GM23338 (cell line): ENCODE results near the gene A2ML1. TPM values are rescaled to one million over a fixed set of nuclear protein-coding genes. Genes with fewer than 3 reads are reported as not detected.

Experiments used
- ATAC-seq: fragments of 200-7000 bp; cut with Tn5 transposase; 3 replicates; pipeline ENCODE4 v1.9.1; 2020
- DNase-seq: peaks from one replicate; pipeline ENCODE4 v3.0.0-alpha.2; 2015; ENCODE audit warnings: low spot score
- H2AFZ ChIP-seq: fragments of 200-600 bp; sonication (generic); 2 replicates; pipeline ENCODE4 v1.8.0; 2016; ENCODE audit warnings: antibody characterized with exemption, mild to moderate bottlenecking, moderate library complexity
- H3F3A ChIP-seq: fragments of 200-600 bp; sonication (generic); replicated peaks from 2 replicates; pipeline ENCODE4 v1.8.0; 2017; ENCODE audit warnings: antibody characterized with exemption, mixed run types, low read depth
- H3K27ac ChIP-seq: fragments of 200-600 bp; sonication (generic); 2 replicates; pipeline ENCODE4 v1.6.1; 2016; ENCODE audit warnings: low read depth
- H3K27me3 ChIP-seq: fragments of 200-600 bp; sonication (generic); 2 replicates; pipeline ENCODE4 v1.8.0; 2016; ENCODE audit warnings: mild to moderate bottlenecking, mixed run types, moderate library complexity; ENCODE audit not compliant: insufficient read depth
- H3K36me3 ChIP-seq: fragments of 200-600 bp; sonication (generic); 2 replicates; pipeline ENCODE4 v1.8.0; 2016; ENCODE audit warnings: mild to moderate bottlenecking; ENCODE audit not compliant: insufficient read depth
- H3K4me1 ChIP-seq: fragments of 200-600 bp; sonication (generic); 2 replicates; pipeline ENCODE4 v1.8.0; 2016; ENCODE audit warnings: mild to moderate bottlenecking, moderate library complexity; ENCODE audit not compliant: insufficient read depth
- H3K4me2 ChIP-seq: fragments of 200-600 bp; sonication (generic); 2 replicates; pipeline ENCODE4 v1.7.1; 2017; ENCODE audit warnings: mixed run types
- H3K4me3 ChIP-seq: fragments of 200-600 bp; sonication (generic); 2 replicates; pipeline ENCODE4 v1.6.1; 2016; ENCODE audit warnings: mixed run types
- H3K79me2 ChIP-seq: fragments of 200-600 bp; sonication (generic); replicated peaks from 2 replicates; pipeline ENCODE4 v1.8.0; 2017; ENCODE audit warnings: mild to moderate bottlenecking; ENCODE audit not compliant: insufficient read depth
- H3K9me2 ChIP-seq: fragments of 200-600 bp; sonication (generic); 2 replicates; pipeline ENCODE4 v1.8.0; 2017; ENCODE audit not compliant: insufficient read depth
- H4K20me1 ChIP-seq: fragments of 200-600 bp; sonication (generic); replicated peaks from 2 replicates; pipeline ENCODE4 v1.8.0; 2017; ENCODE audit warnings: mild to moderate bottlenecking; ENCODE audit not compliant: insufficient read depth
- H3K27ac Mint-ChIP-seq: 2 replicates; pipeline ENCODE4 v1.8.0; 2020; ENCODE audit warnings: inconsistent platforms, mild to moderate bottlenecking, moderate library complexity, mixed read lengths
- H3K27me3 Mint-ChIP-seq: 3 replicates; pipeline ENCODE4 v1.8.0; 2022; ENCODE audit warnings: low read depth, mild to moderate bottlenecking, moderate library complexity, mixed read lengths, inconsistent platforms; ENCODE audit not compliant: insufficient read depth, poor library complexity
- H3K36me3 Mint-ChIP-seq: 3 replicates; pipeline ENCODE4 v1.8.0; 2021; ENCODE audit warnings: low read depth, mild to moderate bottlenecking, inconsistent platforms, moderate library complexity, mixed read lengths
- H3K4me1 Mint-ChIP-seq: 3 replicates; pipeline ENCODE4 v1.8.0; 2020; ENCODE audit warnings: mild to moderate bottlenecking, inconsistent platforms, mixed read lengths
- H3K4me3 Mint-ChIP-seq: 3 replicates; pipeline ENCODE4 v1.8.0; 2021; ENCODE audit warnings: moderate library complexity, mild to moderate bottlenecking, inconsistent platforms, mixed read lengths
- H3K9me3 Mint-ChIP-seq: 3 replicates; pipeline ENCODE4 v1.8.0; 2020; ENCODE audit warnings: moderate library complexity, mild to moderate bottlenecking, inconsistent platforms, mixed read lengths
- CREB1 ChIP-seq: fragments of 250-450 bp; sonication (Bioruptor Pico); IDR thresholded peaks from 2 replicates; pipeline ENCODE4 v1.5.0; 2020; ENCODE audit warnings: low read depth, mild to moderate bottlenecking, moderate library complexity
- EZH2 ChIP-seq: fragments of 200-600 bp; sonication (generic); IDR thresholded peaks from one replicate; pipeline ENCODE4 v1.8.0; 2017; ENCODE audit warnings: antibody characterized with exemption, mild to moderate bottlenecking, low read depth; ENCODE audit not compliant: unreplicated experiment
- EZH2phosphoT487 ChIP-seq: fragments of 200-600 bp; sonication (generic); IDR thresholded peaks from one replicate; pipeline ENCODE4 v1.8.1; 2018; ENCODE audit warnings: antibody characterized with exemption; ENCODE audit not compliant: unreplicated experiment
- JUNB ChIP-seq: IDR thresholded peaks from one replicate; pipeline ENCODE4 v1.6.1; 2016; ENCODE audit warnings: antibody characterized with exemption; ENCODE audit not compliant: unreplicated experiment
- NANOG ChIP-seq: IDR thresholded peaks from 2 replicates; pipeline ENCODE4 v1.6.1; 2016; ENCODE audit warnings: antibody characterized with exemption, borderline replicate concordance
- POLR2AphosphoS5 ChIP-seq: IDR thresholded peaks from 2 replicates; pipeline ENCODE4 v1.6.1; 2016; ENCODE audit warnings: antibody characterized with exemption, low read depth
- STAT1 ChIP-seq: IDR thresholded peaks from one replicate; pipeline ENCODE4 v1.6.1; 2016; ENCODE audit warnings: antibody characterized with exemption; ENCODE audit not compliant: unreplicated experiment
- ZNF331 ChIP-seq: fragments of 250-450 bp; sonication (Bioruptor Pico); IDR thresholded peaks from 2 replicates; pipeline ENCODE4 v1.5.0; 2020; ENCODE audit warnings: low read depth, mild to moderate bottlenecking, moderate library complexity
- polyA plus RNA-seq: library from polyadenylated mRNA; unstranded; fragments of >200 nt; fragmentation: Nextera tagmentation; extraction: Ambion mirVana; gene quantifications from 2 replicates; pipeline ENCODE4 v1.2.1, GENCODE V29; 2016
- total RNA-seq: library from RNA; depleted of rRNA; stranded (reverse); fragments of >200 nt; shearing (Covaris generic); gene quantifications from 2 replicates; pipeline ENCODE4 v1.2.3, GENCODE V29; 2014
- TF ChIP-seq, protein P1 (sequence below): fragments of 250-450 bp; sonication (Bioruptor Pico); IDR thresholded peaks from 2 replicates; pipeline ENCODE4 v1.5.0; 2020; ENCODE audit warnings: mild to moderate bottlenecking, moderate library complexity
- TF ChIP-seq, protein P2 (sequence below), 2 experiments: fragments of 200-600 bp in 1 of 2; sonication (generic) in 1 of 2; conservative IDR thresholded peaks; 2 replicates each; pipeline versions ENCODE4 v1.5.1 to v1.6.1; 2016 to 2017; ENCODE audit warnings: antibody characterized with exemption in 2 of 2, low read depth in 2 of 2, mild to moderate bottlenecking in 2 of 2, moderate library complexity in 1 of 2
- TF ChIP-seq, protein P3 (sequence below): IDR thresholded peaks from one replicate; pipeline ENCODE4 v1.6.1; 2018; ENCODE audit warnings: antibody characterized with exemption; ENCODE audit not compliant: unreplicated experiment
- TF ChIP-seq, protein P4 (sequence below): IDR thresholded peaks from 2 replicates; pipeline ENCODE4 v1.6.1; 2016; ENCODE audit warnings: antibody characterized with exemption

Gene A2ML1
- total and polyA plus RNA-seq, 2 experiments from 2014 or later, result 3.8 to 6.0 TPM

DNA sequence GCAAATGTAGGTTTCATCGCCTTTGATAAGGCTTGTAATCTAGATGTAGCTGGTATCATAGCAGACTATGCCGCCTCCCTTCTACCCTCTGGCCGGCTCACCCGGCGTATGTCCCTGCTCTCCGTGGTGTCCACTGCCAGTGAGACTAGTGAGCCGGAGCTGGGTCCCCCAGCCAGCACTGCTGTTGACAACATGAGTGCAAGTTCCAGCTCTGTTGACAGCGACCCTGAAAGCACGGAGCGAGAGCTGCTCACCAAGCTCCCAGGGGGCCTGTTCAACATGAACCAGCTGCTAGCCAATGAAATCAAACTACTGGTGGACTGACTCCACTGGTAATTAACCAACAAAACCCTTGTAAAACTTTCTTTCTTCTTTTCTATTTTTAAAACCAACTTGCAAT, 49.0 kb upstream of the A2ML1 start (continued):
- TF ChIP-seq, protein P1, sequence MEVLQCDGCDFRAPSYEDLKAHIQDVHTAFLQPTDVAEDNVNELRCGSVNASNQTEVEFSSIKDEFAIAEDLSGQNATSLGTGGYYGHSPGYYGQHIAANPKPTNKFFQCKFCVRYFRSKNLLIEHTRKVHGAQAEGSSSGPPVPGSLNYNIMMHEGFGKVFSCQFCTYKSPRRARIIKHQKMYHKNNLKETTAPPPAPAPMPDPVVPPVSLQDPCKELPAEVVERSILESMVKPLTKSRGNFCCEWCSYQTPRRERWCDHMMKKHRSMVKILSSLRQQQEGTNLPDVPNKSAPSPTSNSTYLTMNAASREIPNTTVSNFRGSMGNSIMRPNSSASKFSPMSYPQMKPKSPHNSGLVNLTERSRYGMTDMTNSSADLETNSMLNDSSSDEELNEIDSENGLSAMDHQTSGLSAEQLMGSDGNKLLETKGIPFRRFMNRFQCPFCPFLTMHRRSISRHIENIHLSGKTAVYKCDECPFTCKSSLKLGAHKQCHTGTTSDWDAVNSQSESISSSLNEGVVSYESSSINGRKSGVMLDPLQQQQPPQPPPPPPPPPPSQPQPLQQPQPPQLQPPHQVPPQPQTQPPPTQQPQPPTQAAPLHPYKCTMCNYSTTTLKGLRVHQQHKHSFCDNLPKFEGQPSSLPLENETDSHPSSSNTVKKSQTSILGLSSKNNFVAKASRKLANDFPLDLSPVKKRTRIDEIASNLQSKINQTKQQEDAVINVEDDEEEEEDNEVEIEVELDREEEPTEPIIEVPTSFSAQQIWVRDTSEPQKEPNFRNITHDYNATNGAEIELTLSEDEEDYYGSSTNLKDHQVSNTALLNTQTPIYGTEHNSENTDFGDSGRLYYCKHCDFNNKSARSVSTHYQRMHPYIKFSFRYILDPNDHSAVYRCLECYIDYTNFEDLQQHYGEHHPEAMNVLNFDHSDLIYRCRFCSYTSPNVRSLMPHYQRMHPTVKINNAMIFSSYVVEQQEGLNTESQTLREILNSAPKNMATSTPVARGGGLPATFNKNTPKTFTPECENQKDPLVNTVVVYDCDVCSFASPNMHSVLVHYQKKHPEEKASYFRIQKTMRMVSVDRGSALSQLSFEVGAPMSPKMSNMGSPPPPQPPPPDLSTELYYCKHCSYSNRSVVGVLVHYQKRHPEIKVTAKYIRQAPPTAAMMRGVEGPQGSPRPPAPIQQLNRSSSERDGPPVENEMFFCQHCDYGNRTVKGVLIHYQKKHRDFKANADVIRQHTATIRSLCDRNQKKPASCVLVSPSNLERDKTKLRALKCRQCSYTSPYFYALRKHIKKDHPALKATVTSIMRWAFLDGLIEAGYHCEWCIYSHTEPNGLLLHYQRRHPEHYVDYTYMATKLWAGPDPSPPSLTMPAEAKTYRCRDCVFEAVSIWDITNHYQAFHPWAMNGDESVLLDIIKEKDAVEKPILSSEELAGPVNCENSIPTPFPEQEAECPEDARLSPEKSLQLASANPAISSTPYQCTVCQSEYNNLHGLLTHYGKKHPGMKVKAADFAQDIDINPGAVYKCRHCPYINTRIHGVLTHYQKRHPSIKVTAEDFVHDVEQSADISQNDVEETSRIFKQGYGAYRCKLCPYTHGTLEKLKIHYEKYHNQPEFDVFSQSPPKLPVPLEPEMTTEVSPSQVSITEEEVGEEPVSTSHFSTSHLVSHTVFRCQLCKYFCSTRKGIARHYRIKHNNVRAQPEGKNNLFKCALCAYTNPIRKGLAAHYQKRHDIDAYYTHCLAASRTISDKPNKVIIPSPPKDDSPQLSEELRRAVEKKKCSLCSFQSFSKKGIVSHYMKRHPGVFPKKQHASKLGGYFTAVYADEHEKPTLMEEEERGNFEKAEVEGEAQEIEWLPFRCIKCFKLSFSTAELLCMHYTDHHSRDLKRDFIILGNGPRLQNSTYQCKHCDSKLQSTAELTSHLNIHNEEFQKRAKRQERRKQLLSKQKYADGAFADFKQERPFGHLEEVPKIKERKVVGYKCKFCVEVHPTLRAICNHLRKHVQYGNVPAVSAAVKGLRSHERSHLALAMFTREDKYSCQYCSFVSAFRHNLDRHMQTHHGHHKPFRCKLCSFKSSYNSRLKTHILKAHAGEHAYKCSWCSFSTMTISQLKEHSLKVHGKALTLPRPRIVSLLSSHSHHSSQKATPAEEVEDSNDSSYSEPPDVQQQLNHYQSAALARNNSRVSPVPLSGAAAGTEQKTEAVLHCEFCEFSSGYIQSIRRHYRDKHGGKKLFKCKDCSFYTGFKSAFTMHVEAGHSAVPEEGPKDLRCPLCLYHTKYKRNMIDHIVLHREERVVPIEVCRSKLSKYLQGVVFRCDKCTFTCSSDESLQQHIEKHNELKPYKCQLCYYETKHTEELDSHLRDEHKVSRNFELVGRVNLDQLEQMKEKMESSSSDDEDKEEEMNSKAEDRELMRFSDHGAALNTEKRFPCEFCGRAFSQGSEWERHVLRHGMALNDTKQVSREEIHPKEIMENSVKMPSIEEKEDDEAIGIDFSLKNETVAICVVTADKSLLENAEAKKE (CRISPR knock-in tag), result no peak
- no peak for TF ChIP-seq CREB1 (CRISPR knock-in tag)
- TF ChIP-seq EZH2, result no peak
- no peak for TF ChIP-seq EZH2phosphoT487
- TF ChIP-seq STAT1, result no peak
- TF ChIP-seq ZNF331 (CRISPR knock-in tag), result no peak
- TF ChIP-seq POLR2AphosphoS5, result no peak

DNA sequence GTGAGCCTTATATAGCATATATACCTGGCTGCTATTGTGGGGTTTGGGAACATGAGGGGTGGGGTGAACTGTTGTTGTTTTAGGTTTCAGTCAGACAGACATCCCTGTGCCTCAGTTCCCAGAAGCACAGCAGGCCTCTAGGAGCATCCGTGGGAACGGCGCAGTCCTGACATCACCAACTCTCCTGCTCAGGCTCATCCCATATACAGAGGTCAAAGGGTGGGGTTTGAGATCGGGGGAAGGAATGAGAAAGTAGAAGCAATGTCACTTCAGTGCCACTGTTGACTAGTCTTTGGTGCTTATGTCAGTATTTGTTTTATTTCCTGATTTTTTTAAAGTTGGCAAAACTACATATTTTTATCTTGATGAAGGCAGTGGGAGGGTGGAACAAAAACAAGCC, 43.1 kb upstream of the A2ML1 start:
- peaks cover 36% of the 10 kb centered on the region for H3K36me3 Mint-ChIP-seq
- Histone ChIP-seq H3K36me3 (0 out of 2 replicates have a peak, but pooled peaks cover 3% of the 10 kb centered on the region), H3K4me1 (peaks cover 35% of the 10 kb centered on the region), H3F3A (peaks cover 4% of the 10 kb centered on the region; the same call in 1 of the 2 replicates), H2AFZ (no peak overlapping the region), H3K4me3 (no peak overlapping the region), H3K4me2 (no peak overlapping the region), H3K9me2 (no peaks in the 10 kb centered on the region), H3K79me2 (peaks cover 5% of the 10 kb centered on the region; the same call in 1 of the 2 replicates), H3K27me3 (no peaks in the 10 kb centered on the region), H3K27ac (peak overlapping the region; percentile 56), H4K20me1 (no peaks in the 10 kb centered on the region)
- H3K27me3 Mint-ChIP-seq, result no peaks in the 10 kb centered on the region
- peaks cover 41% of the 10 kb centered on the region for H3K4me1 Mint-ChIP-seq
- peak; percentile 26; the same call in 1 of the 3 replicates for ATAC-seq
- H3K27ac Mint-ChIP-seq, result peak overlapping the region; percentile 21; the same call in 1 of the 2 replicates
- H3K4me3 Mint-ChIP-seq, result no peak overlapping the region
- DNase-seq, result no peak
- H3K9me3 Mint-ChIP-seq, result no peaks in the 10 kb centered on the region
- TF ChIP-seq JUNB, result no peak
- no peak for TF ChIP-seq ZNF331 (CRISPR knock-in tag)
- TF ChIP-seq, protein P2, sequence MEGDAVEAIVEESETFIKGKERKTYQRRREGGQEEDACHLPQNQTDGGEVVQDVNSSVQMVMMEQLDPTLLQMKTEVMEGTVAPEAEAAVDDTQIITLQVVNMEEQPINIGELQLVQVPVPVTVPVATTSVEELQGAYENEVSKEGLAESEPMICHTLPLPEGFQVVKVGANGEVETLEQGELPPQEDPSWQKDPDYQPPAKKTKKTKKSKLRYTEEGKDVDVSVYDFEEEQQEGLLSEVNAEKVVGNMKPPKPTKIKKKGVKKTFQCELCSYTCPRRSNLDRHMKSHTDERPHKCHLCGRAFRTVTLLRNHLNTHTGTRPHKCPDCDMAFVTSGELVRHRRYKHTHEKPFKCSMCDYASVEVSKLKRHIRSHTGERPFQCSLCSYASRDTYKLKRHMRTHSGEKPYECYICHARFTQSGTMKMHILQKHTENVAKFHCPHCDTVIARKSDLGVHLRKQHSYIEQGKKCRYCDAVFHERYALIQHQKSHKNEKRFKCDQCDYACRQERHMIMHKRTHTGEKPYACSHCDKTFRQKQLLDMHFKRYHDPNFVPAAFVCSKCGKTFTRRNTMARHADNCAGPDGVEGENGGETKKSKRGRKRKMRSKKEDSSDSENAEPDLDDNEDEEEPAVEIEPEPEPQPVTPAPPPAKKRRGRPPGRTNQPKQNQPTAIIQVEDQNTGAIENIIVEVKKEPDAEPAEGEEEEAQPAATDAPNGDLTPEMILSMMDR (conservative IDR thresholded peaks at IDR 0.05; ENCODE audit: low read depth in 2 of 2), result no peak
- TF ChIP-seq EZH2phosphoT487, result no peak
- TF ChIP-seq, protein P3, sequence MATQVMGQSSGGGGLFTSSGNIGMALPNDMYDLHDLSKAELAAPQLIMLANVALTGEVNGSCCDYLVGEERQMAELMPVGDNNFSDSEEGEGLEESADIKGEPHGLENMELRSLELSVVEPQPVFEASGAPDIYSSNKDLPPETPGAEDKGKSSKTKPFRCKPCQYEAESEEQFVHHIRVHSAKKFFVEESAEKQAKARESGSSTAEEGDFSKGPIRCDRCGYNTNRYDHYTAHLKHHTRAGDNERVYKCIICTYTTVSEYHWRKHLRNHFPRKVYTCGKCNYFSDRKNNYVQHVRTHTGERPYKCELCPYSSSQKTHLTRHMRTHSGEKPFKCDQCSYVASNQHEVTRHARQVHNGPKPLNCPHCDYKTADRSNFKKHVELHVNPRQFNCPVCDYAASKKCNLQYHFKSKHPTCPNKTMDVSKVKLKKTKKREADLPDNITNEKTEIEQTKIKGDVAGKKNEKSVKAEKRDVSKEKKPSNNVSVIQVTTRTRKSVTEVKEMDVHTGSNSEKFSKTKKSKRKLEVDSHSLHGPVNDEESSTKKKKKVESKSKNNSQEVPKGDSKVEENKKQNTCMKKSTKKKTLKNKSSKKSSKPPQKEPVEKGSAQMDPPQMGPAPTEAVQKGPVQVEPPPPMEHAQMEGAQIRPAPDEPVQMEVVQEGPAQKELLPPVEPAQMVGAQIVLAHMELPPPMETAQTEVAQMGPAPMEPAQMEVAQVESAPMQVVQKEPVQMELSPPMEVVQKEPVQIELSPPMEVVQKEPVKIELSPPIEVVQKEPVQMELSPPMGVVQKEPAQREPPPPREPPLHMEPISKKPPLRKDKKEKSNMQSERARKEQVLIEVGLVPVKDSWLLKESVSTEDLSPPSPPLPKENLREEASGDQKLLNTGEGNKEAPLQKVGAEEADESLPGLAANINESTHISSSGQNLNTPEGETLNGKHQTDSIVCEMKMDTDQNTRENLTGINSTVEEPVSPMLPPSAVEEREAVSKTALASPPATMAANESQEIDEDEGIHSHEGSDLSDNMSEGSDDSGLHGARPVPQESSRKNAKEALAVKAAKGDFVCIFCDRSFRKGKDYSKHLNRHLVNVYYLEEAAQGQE, result no peak
- TF ChIP-seq NANOG, result no peak
- no peak for TF ChIP-seq CREB1 (CRISPR knock-in tag)
- TF ChIP-seq, protein P4, sequence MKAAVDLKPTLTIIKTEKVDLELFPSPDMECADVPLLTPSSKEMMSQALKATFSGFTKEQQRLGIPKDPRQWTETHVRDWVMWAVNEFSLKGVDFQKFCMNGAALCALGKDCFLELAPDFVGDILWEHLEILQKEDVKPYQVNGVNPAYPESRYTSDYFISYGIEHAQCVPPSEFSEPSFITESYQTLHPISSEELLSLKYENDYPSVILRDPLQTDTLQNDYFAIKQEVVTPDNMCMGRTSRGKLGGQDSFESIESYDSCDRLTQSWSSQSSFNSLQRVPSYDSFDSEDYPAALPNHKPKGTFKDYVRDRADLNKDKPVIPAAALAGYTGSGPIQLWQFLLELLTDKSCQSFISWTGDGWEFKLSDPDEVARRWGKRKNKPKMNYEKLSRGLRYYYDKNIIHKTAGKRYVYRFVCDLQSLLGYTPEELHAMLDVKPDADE, result no peak
